ENCODE measurements around the gene SPTLC2.

Gene SPTLC2

GRCh38 chr14:77498984-77499527 lies 117.4 kb downstream of the SPTLC2 start:
- no peak for DNase-seq

- DNase-seq: peak; percentile 19
Measured at GRCh38 chr14:77498120-77498979, 118.1 kb downstream of the SPTLC2 start, which contains the start of gene ISM2. Gene ISM2, minus strand, starts transcription at chr14:77498816. Its CDS starts 23 bp downstream, at chr14:77498793.

- no peak for DNase-seq
Measured at GRCh38 chr14:77495334-77495733, 121.1 kb downstream of the SPTLC2 start.

GRCh38 chr14:77491056-77491455 lies 125.4 kb downstream of the SPTLC2 start:
- DNase-seq: no peak

GRCh38 chr14:77490347-77490986 lies 126.0 kb downstream of the SPTLC2 start:
- DNase-seq: no peak

- DNase-seq: no peak
Measured at GRCh38 chr14:77489041-77489440, 127.4 kb downstream of the SPTLC2 start.

GRCh38 chr14:77488558-77488957 lies 127.9 kb downstream of the SPTLC2 start:
- no peak for DNase-seq

- no peak for DNase-seq
Measured at GRCh38 chr14:77485901-77486678, 130.3 kb downstream of the SPTLC2 start.

- DNase-seq: no peak
Measured at GRCh38 chr14:77485256-77485655, 131.2 kb downstream of the SPTLC2 start.

GRCh38 chr14:77482422-77482821 lies 134.0 kb downstream of the SPTLC2 start:
- no peak for DNase-seq

- peak; percentile 25 for DNase-seq
Measured at GRCh38 chr14:77478796-77479195, 137.6 kb downstream of the SPTLC2 start.

GRCh38 chr14:77478029-77478428 lies 138.4 kb downstream of the SPTLC2 start:
- no peak for DNase-seq

- DNase-seq: no peak
Measured at GRCh38 chr14:77475432-77476115, 140.9 kb downstream of the SPTLC2 start.

- no peak for DNase-seq
Measured at GRCh38 chr14:77474479-77475177, 141.8 kb downstream of the SPTLC2 start.

- no peak for DNase-seq
Measured at GRCh38 chr14:77473921-77474320, 142.5 kb downstream of the SPTLC2 start.

- no peak for DNase-seq
Measured at GRCh38 chr14:77470224-77470870, 146.1 kb downstream of the SPTLC2 start.

GRCh38 chr14:77469539-77469938 lies 146.9 kb downstream of the SPTLC2 start:
- no peak for DNase-seq

- no peak for DNase-seq
Measured at GRCh38 chr14:77469067-77469505, 147.4 kb downstream of the SPTLC2 start.

- no peak for DNase-seq
Measured at GRCh38 chr14:77467801-77468200, 148.6 kb downstream of the SPTLC2 start.

- DNase-seq: peak; percentile 75
Measured at GRCh38 chr14:77459072-77459723, 157.2 kb downstream of the SPTLC2 start.

Data from inflammatory macrophage treated with lipopolysaccharide for 4 hours (primary cell).